Activated CD4-positive, alpha-beta T cell treated with anti-CD3 and anti-CD28 coated beads, Interleukin-2, amount 50 U/mL, for 24 hours (primary cell): ENCODE measurements around the gene MCRIP2.
A peak's percentile ranks its signal among the peaks of the same experiment; 100 is the strongest.
"Not testable (repeated sequence)": the region's sequence is repeated elsewhere in the genome, so short reads cannot be mapped to it uniquely, and the experiment has no call there.

Source experiments
- DNase-seq, 2 donors: peaks; one replicate each; pipeline ENCODE4 v3.0.0-alpha.2; 2020; ENCODE audit warnings: low read depth in 1 of 2, low spot score in 1 of 2

MCRIP2 gene

DNA sequence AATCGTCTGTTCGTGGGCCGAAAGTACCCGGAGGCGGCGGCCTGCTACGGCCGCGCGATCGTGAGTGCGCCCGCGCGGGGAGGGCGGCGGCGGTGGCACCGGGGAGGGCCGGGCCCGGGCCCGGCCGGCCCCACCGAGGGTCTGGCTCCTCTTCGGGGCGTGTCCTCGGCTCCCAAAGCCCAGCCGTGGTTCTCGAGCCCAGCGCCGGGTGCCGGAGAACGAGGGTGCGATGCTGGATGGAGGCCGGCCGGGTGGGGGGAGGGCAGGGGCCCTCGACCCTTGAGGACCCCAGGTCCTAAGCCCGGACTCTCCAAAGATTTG lies 39.0 kb downstream of the MCRIP2 start:
- DNase-seq: no peak

DNA sequence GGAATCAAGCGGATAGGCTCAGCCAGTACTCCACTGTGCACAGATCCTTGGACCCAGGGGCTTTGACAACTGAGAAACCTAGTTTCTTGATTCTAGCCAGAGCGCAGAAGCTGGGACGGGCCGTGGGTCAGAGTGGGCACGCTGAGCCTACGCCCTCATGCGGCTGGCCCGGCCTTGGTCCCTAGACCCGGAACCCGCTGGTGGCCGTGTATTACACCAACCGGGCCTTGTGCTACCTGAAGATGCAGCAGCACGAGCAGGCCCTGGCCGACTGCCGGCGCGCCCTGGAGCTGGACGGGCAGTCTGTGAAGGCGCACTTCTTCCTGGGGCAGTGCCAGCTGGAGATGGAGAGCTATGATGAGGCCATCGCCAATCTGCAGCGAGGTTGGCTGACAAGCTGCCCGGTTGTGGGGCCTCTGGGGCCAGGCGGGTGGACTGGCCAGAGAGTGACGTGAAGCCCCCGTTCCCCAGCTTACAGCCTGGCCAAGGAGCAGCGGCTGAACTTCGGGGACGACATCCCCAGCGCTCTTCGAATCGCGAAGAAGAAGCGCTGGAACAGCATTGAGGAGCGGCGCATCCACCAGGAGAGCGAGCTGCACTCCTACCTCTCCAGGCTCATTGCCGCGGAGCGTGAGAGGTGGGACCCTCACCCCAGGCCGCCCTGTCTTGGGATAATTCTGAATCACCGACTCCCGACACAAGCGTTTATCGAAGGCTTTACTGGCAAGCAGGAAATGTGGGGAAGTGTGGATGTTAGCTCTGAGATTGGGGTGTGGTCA lies 39.5 kb downstream of the MCRIP2 start:
- DNase-seq: no peak

DNA sequence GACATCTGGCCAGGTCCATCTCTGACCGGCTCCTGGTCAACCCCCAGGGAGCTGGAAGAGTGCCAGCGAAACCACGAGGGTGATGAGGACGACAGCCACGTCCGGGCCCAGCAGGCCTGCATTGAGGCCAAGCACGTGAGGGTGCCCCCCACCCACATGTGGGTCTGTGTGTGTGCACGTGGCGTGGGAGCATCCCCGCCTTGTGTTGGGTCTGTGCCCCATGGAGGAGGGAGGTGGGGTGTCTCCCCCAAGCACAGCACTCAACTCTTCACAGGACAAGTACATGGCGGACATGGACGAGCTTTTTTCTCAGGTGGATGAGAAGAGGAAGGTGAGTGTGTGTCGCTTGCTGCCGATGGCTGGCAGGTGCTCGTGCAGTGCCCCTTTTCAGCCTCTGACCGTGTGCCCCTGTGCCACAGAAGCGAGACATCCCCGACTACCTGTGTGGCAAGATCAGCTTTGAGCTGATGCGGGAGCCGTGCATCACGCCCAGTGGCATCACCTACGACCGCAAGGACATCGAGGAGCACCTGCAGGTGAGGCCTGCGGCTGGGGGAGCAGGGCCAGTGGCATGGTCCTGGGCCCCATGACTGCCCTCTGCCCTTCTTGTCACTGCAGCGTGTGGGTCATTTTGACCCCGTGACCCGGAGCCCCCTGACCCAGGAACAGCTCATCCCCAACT lies 40.3 kb downstream of the MCRIP2 start:
- no peak for DNase-seq

DNA sequence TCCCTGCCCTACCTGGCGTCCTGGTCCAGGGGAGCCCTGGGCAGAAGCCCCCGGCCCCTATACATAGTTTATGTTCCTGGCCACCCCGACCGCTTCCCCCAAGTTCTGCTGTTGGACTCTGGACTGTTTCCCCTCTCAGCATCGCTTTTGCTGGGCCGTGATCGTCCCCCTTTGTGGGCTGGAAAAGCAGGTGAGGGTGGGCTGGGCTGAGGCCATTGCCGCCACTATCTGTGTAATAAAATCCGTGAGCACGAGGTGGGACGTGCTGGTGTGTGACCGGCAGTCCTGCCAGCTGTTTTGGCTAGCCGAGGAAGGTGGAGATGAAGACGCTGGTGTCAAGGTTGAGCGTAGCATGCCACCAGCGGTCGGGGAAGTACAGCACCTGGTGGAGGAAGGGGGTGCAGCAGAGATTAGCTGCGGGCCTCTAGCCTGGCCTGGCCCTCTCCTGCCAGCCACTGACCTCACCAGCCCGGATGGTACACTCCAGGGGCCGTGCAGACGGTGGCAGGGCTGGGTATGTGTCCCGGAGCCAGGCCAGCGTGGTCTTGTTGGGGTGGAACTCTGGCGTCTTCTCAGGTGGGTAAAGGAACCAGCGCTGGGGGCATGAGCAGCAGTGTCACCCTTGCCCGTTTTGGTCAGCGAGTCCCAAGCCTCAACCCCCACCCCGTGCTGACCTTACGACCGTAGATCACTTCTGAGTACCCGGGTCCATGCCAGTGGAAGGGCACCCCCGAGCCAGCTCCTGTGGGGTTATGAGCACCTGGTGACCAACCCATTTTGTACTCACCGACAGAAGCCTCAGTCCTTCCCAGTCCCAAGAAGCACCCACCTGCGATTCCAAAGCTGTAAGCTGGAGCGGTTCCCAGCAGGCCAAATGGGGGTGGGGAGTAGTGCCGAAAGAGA lies 41.1 kb downstream of the MCRIP2 start:
- DNase-seq: no peak

DNA sequence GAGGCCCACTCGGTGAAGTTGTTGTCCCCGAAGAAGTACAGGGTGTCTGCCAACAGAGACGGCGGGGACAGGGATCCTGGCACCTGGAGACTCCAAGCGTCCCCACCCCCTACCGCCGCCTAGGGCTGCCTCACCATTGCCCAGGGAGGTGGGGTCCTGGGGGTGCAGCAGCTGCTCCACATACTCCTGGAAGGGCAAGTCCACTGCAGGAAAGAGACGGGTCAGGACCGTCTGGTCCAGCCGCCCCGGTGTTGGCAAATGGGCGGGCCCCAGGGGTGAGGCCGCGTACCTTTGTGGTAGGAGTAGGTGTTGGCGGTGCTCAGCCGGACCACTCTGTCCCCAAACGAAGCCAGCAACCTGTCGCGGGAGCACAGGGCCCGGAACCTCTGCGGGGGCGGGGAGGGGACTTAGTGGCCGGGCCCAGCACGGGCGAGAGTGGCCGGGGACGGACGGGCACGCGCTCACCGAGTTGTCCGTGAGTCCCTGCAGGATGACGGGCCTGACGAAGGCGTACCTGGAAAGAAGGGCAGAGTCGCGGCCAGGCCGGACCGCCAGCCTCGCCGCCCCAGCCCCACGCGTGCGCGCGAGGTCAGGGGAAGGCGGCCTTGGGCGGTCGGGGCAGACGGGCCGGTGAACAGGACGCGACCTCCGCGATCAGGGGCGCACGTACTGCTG lies 41.9 kb downstream of the MCRIP2 start:
- DNase-seq: no peak

DNA sequence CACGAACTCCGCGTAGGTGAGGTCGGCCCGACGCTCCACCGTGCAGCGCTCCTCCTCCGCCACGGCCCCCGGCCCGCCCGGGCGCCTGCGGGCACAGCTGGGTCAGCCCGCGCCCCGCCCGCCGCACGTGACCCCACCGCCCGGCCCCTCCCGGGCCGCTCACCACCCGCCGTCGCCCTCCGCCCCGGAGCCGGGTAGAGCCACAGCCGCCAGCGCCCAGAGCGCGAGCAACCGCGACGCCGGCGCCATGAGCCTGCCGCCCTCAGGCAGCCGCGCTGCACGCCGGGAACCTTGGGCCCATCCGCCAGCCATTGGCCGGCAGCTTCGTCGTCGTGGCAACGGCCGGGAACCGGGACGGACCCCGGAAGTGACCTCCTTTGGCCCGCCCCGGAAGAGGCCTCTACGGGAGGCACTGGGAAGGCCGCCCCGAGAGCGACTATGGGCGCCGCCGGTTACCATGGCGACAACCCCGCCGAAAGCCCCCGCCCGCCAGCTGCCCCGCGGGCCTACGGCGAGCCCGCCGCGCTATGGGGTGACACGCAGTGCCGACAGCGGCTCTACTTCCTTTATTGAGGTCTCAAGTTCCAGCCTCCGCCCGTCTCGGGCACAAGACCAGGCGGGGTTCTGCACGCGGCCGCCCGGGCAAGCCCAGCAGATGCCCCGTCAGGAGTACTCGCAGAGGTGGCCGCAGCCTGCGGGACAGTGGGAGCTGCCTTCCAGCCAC lies 42.6 kb downstream of the MCRIP2 start, which contains the start of gene JMJD8:
JMJD8 (minus strand) TSS at position 264 of the 724 bp plus-strand sequence; CDS start at position 249, 15 bp downstream.
- DNase-seq: peak; percentile 92 to 96

DNA sequence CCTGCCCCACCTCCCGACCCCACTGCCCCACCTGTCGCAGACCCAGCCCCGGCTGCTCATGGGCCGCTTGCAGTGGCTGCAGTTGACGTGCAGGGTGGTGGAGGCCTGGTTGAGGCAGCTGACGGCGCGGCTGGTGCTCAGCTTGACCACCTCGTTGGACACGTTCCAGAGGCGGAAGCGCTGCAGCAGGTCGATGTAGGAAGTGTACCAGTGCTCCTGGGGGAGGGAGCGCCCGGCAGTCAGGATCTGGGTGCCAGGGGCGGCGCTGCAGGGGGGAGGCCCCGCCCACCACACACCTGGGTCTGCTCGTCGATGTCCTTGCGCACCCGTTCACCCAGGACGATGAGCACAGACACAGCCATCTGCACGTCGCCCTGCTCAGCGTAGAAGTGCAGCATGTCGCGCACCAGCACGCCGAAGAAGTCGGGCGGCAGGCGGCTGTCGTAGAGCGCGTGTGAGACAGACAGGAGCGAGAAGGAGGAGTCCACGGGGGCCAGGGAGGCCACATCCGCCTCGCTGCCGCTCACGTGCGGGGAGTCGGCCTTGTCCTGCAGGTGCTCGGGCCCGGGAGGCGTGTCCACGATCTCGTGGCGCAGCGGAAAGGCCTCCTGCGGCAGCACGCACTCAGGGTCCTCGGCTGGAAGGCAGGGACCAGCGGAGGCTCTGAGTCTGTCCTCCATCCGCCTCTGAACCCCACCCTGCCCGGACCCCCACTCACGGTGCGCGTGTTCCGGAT lies 43.5 kb downstream of the MCRIP2 start:
- no peak for DNase-seq

DNA sequence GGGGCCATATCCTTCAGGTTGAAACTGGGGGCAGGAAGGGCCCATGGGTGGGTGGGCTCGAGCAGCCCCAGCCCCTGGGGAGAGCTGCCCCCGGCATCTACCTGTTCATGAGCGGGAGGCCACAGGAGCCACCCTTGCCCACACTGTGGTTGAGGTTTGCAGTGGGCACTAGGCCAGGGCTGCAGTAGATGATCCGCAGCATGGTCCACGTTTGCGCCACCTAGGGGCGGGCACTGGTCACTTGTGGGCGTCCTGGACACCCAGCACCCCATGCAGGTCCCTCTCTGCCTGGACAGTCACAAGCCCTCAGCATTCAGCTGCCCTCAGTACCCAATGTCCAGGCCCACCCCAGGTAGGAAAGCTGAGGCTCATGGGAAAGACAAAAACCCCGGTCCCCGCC lies 44.3 kb downstream of the MCRIP2 start:
- no peak for DNase-seq

DNA sequence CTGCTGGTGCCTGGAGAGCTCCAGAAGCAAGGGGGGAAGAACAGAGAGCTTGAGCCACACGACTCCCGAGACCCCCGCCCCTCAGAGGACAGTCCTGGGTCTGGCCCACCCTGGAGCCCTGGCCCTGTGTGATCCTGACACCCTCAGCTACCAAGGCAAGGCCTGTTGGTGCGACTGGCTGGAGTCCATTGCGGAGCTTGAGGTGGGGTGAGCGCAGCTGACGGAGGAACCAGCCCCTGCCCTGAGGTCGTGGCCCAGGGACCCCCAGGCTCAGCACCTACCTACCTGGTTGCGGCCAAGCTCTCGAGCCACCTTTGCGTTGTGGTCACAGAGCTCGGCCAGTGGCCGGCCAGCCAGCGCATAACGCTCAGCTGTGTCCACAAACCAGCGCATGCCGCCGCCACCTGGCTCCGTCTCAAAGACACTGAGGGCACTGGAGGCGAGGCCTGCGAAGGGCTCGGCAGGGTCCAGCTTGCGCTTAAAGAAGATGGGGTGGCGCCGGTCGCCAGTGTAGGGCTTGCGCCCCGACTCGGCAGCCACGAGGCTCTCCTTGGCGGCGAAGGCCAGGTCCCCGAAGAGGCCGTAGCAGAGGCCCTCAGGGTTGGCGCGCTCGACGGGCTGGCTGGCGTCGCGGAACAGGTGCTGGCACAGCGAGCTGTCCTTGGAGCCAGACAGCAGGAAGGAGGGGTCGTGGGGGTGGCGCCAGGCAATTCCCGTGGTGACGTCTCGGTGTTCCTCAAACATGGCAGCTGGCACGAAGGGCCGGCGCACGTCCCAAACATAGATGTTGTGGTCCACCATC lies 45.0 kb downstream of the MCRIP2 start:
- DNase-seq: no peak

DNA sequence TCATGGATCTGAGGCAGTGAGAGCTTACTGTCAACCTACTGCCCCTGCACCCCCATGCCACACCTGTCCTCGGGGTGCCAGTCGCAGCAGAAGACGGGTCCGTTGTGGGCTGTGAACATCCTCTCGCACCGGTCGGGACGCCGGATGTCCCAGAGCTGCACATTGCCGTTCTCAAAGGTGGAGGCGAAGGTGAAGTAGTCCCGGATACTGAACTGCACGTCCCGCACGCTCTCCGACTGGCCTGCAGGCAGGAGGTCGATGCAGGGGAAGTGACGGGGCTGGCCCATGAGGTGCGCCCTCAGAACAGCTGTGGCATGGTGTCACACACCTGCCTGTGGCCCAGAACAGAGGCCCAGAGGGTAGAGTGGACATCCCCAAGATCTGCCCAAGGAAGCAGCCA lies 45.9 kb downstream of the MCRIP2 start:
- no peak for DNase-seq

DNA sequence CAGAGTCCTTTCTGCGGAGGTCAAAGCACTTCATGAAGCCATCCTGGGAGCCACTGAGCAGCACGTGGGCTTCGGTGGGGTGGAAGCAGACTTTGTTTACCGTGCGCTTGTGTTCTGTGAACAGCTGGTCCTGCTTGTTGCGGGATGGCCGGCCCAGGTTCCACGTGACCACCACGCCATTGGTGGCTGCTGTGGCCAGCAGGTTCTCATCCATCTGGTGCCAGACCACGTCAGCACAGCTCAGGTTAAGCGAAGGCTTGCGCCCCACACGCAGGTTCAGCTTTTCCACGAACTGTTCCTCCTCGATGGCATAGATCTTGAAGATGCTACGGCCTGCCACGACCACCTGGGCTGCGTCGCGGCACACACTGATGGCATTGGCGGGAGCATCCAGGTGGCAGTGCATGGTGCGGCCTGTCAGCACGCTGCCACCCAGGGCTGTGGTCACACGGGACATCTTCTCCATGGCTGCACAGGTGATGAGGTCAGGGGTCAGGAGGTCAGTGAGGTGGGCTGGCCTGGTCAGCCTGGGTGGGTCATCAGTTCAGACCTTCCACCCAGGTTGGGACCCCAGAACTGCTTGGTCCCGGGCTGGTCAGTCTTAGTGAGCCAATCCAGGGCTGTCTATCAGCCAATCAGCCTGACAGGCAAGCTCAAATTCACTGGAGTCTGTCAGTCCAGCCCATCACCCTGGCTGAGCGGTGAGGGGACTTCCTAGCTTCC lies 47.7 kb downstream of the MCRIP2 start:
- no peak for DNase-seq

DNA sequence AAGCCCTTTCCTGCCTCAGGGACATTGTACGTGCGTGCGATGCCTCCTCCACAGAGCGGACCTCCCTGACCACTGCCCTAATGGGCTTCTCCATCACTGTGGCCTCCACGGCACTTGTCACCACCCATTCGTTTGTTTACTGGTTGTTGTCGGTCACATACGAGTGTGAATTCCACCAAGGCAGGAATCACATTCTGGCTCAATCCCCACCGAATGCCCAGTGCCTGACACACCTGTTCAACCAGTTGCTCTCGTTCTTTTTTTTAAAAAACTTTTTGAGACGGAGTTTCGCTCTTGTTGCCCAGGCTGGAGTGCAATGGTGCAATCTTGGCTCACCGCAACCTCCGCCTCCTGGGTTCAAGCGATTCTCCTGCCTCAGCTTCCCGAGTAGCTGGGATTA lies 49.6 kb downstream of the MCRIP2 start:
- not testable (repeated sequence) for DNase-seq

DNA sequence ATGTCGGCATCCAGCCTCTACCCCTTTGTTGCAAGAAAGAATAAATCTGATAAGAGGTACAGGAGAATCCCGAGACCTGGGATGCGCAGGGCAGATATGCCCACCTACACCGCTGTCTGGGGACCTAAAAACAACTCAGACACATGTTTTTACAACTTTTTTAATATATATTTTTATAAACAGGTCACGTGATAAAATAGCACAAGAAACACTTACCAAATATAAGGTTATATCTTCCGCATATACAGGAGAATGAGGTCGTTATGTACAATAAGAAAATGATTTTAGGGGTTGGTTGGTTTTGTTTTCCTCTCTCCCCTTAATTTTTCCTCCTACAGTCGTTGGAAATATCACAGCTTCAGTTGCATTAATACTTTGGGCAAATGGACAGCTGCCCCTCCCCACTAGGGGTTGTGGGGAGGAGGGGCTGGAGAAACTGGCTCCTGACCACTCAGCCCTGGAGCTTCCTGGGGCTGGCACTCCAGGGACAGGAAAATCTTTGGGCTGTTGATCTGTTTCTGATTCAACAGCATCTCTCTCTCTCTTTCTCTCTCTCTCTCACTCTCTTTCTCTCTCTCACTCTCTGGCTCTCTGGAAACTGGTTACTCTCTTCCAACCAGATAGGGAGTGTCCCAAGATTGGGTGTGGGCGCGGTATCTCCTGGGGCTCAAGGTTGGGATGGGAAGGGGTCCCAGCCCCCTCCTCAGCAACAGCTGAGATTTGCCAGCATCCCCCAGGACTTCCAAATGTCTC lies 50.9 kb downstream of the MCRIP2 start:
- DNase-seq: no peak

DNA sequence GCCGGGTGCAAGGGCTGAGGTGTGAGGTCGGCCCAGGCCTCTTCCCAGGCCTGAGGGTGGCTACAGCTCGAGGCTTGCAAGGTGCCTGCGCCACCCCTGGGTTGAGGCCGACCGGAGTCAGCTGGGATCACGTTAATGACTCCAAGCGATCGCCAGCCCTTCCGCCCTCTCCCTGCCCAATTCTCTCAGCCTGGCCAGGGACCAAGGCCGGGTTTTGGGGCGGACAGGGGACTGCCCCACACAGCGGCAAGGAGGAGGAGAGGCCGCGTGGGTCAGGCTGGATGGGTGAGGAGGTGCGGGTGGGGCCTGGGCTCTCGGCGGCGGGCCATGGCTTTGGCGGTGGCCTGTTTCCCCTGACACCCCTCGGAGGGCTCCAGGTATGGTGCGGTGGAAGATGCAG lies 51.7 kb downstream of the MCRIP2 start:
- no peak for DNase-seq

DNA sequence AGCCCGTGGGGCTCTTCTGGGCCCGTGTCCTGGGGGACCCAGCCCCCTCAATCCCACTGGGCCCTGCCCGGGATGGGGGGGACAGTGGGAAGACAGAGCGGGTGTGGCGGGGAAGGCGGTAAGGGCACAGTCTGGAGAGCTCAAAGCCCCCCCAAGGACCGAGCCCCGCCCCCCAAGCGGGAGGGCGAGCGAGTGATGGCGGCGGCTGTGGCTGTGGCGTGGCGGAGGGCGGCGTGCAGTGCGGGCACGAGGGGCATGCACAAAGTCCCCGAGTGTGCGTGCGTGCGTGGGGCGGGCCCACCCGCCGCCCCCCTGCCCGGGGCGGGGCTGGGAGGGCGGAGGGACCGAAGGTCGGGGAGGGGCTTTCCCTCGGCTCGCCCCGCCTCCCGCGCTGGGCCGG lies 52.1 kb downstream of the MCRIP2 start:
- DNase-seq: no peak

DNA sequence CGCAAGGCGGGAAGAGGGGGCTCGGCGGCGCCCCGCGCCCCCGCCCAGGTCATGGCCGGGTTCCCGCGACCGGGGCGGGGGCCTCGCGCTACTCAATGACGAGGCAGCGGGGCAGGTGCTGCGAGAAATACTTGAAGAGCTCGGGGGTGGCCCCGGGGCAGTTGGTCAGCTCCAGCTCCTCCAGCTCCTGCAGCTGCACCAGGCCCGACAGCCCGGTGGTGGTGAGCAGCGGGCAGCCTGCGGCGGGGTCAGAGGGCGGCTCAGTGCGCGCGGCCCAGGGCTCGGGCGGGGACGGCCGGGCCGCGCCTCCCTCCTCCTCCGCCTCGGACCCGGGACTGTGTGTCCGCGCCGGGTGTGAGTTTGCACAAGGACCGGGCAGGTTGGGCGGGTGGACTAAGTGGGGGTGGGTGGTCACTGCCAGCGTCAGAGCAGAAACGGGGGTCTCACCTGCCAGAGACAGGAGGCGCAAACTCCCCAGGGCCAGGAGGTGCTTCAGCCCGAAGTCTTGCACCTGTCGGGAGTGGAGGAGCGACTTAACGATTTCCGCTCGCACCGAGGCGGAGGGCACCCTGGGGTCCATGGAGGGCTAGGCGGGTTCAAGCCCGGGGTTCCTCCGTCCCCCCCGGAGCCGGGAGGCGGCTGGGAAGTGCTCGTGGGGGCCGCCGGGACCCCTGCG lies 52.7 kb downstream of the MCRIP2 start:
- no peak for DNase-seq

DNA sequence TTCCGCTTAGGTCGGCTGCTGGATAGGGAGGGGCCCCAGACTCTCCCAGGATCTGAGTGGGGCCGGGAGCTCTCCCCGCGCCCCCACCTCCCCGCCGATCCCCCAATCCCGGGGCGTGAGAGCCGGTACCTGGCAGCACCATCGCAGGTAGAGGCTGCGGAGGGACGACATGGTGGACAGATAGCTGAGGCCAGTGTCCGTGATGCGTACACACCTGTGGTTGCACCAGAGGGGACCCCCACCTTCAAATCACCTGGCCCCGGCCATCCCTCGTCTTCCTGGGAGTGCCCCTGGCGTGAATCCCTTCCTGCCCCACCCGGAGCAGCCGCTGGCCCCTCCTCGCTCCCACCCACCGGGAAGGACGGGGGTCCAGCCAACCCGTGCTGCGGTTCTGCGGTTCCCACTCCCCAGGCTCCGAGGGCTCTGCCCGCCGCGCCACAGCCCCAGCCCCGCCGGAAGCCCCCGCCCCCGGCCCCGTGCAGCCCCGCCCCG lies 53.3 kb downstream of the MCRIP2 start:
- DNase-seq: no peak
